PFSK-1 (cell line): ENCODE data around the gene LCOR.

Source experiments
- FOXP2 ChIP-seq: optimal IDR thresholded peaks from 2 replicates; pipeline ENCODE3; 2011; ENCODE audit warnings: borderline replicate concordance, control low read depth, inconsistent platforms; ENCODE audit not compliant: insufficient read depth; ENCODE audit errors: extremely low read length, extremely low read depth
- POLR2AphosphoS5 ChIP-seq: IDR thresholded peaks from 2 replicates; pipeline ENCODE4 v1.6.1; 2012; ENCODE audit warnings: low read depth, mild to moderate bottlenecking, control low read depth, low read length, moderate library complexity
- REST ChIP-seq, 2 experiments: IDR thresholded peaks; 2 replicates each; pipeline versions ENCODE4 v1.6.1 to v1.8.0; 2011 to 2012; ENCODE audit warnings: low read depth in 2 of 2, low read length in 2 of 2, control low read depth in 1 of 2, inconsistent platforms in 1 of 2, mild to moderate bottlenecking in 1 of 2, moderate library complexity in 1 of 2; ENCODE audit not compliant: insufficient read depth in 1 of 2
- SIN3A ChIP-seq: IDR thresholded peaks from 2 replicates; pipeline ENCODE4 v1.6.1; 2012; ENCODE audit warnings: mild to moderate bottlenecking, low read length, moderate library complexity, borderline replicate concordance; ENCODE audit not compliant: insufficient read depth
- TAF1 ChIP-seq: IDR thresholded peaks from 2 replicates; pipeline ENCODE4 v1.6.1; 2012; ENCODE audit warnings: low read length, control low read depth, borderline replicate concordance; ENCODE audit not compliant: insufficient read depth

LCOR gene

GRCh38 chr10:96838529-96838928 is 6.4 kb downstream of the LCOR start:
- TF ChIP-seq SIN3A = no peak
- TF ChIP-seq TAF1 = no peak
- no peak for TF ChIP-seq POLR2AphosphoS5
- no peak for TF ChIP-seq REST (IDR thresholded peaks at IDR 0.05; ENCODE audit: insufficient read depth in 1 of 2, low read depth in 2 of 2, low read length in 2 of 2)
- no peak for TF ChIP-seq FOXP2

- TF ChIP-seq POLR2AphosphoS5 (no peak), SIN3A (no peak), TAF1 (no peak), REST (IDR thresholded peaks at IDR 0.05; ENCODE audit: insufficient read depth in 1 of 2, low read depth in 2 of 2, low read length in 2 of 2) (no peak)
Observed at GRCh38 chr10:96840841-96841518, 8.9 kb downstream of the LCOR start.

GRCh38 chr10:96842896-96843723 is 11.0 kb downstream of the LCOR start:
- no peak for TF ChIP-seq FOXP2
- no peak for TF ChIP-seq TAF1
- TF ChIP-seq REST (IDR thresholded peaks at IDR 0.05; ENCODE audit: insufficient read depth in 1 of 2, low read depth in 2 of 2, low read length in 2 of 2) = no peak
- no peak for TF ChIP-seq POLR2AphosphoS5
- no peak for TF ChIP-seq SIN3A

- TF ChIP-seq FOXP2 (no peak), SIN3A (no peak), REST (IDR thresholded peaks at IDR 0.05; ENCODE audit: insufficient read depth in 1 of 2, low read depth in 2 of 2, low read length in 2 of 2) (no peak), POLR2AphosphoS5 (no peak), TAF1 (no peak)
Observed at GRCh38 chr10:96843823-96844222, 11.7 kb downstream of the LCOR start.

- TF ChIP-seq SIN3A = no peak
- no peak for TF ChIP-seq FOXP2
- TF ChIP-seq POLR2AphosphoS5 = no peak
- TF ChIP-seq TAF1 = no peak
- TF ChIP-seq REST (IDR thresholded peaks at IDR 0.05; ENCODE audit: insufficient read depth in 1 of 2, low read depth in 2 of 2, low read length in 2 of 2) = no peak
Observed at GRCh38 chr10:96846395-96846794, 14.3 kb downstream of the LCOR start.
